Prostate gland (tissue), 2 donors: Measurements from ENCODE around the gene C17orf50.

ENCODE experiments used
- POLR2A ChIP-seq: fragments of 450-650 bp; IDR thresholded peaks from one replicate; pipeline ENCODE4 v1.6.1; 2016; ENCODE audit warnings: antibody characterized with exemption, mild to moderate bottlenecking
- POLR2AphosphoS5 ChIP-seq: sonication (generic); formaldehyde crosslinking; IDR thresholded peaks from one replicate; pipeline ENCODE4 v1.6.1; 2017; ENCODE audit warnings: antibody characterized with exemption
- TF ChIP-seq, protein P1 (sequence below), 4 experiments: fragments of 200-600 bp in 2 of 4; fragments of 450-650 bp in 2 of 4; sonication (generic) in 2 of 4; IDR thresholded peaks; 1 replicate in 3 of 4; 2 replicates in 1 of 4; pipeline ENCODE4 v1.5.1; 2016 to 2019; ENCODE audit warnings: antibody characterized with exemption in 4 of 4, mild to moderate bottlenecking in 2 of 4, moderate library complexity in 2 of 4

DNA sequence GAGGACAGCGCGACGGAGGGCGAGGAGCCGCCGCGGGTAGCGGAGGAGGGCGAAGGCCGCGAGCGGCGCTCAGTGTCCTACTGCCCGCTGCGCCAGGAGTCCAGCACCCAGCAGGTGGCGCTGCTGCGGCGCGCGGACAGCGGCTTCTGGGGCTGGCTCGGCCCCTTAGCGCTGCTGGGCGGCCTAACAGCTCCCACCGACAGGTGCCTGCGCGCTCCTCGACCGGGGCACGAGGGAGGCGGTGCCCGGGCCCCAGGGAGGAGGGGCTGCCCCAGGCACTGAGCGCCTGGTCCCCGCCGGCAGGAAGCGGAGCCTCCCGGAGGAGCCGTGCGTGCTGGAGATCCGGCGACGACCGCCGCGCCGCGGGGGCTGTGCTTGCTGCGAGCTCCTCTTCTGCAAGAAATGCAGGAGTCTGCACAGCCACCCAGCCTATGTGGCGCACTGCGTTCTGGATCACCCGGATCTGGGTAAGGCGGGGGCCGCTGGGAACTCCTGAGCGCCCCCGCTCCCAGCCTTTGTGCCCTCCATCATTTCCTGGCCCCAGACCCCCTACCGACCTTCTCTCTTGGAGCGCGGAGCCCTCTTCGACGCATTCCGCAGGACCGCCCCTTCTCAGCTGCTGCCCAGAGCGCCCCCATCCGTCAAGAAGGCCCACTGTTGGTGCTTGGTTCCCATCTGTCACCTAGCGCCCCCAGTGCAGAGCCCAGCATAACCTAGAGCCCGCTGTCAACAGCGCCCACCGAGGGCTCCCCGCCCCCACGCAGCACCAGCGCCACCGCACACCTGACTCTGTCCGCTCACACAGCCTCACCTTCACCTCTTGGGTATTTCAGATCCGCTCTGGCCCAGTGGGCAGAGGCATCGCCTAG, 3.7 kb downstream of the C17orf50 start:
- TF ChIP-seq, protein P1, sequence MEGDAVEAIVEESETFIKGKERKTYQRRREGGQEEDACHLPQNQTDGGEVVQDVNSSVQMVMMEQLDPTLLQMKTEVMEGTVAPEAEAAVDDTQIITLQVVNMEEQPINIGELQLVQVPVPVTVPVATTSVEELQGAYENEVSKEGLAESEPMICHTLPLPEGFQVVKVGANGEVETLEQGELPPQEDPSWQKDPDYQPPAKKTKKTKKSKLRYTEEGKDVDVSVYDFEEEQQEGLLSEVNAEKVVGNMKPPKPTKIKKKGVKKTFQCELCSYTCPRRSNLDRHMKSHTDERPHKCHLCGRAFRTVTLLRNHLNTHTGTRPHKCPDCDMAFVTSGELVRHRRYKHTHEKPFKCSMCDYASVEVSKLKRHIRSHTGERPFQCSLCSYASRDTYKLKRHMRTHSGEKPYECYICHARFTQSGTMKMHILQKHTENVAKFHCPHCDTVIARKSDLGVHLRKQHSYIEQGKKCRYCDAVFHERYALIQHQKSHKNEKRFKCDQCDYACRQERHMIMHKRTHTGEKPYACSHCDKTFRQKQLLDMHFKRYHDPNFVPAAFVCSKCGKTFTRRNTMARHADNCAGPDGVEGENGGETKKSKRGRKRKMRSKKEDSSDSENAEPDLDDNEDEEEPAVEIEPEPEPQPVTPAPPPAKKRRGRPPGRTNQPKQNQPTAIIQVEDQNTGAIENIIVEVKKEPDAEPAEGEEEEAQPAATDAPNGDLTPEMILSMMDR (IDR thresholded peaks at IDR 0.05) = peak; percentile 84 to 99 (median 94)
- TF ChIP-seq POLR2A = peak; percentile 23
- peak; percentile 52 for TF ChIP-seq POLR2AphosphoS5
